Hematopoietic multipotent progenitor cell treated with erythropoietin and hydrocortisone succinate and interleukin-3 and kit ligand, for 17 days (in vitro differentiated cells): ENCODE measurements around the gene RFTN1.

ENCODE experiments used
- DNase-seq: peaks from one replicate; pipeline ENCODE4 v3.0.0-alpha.2; 2015; ENCODE audit warnings: low spot score

Gene RFTN1

DNA sequence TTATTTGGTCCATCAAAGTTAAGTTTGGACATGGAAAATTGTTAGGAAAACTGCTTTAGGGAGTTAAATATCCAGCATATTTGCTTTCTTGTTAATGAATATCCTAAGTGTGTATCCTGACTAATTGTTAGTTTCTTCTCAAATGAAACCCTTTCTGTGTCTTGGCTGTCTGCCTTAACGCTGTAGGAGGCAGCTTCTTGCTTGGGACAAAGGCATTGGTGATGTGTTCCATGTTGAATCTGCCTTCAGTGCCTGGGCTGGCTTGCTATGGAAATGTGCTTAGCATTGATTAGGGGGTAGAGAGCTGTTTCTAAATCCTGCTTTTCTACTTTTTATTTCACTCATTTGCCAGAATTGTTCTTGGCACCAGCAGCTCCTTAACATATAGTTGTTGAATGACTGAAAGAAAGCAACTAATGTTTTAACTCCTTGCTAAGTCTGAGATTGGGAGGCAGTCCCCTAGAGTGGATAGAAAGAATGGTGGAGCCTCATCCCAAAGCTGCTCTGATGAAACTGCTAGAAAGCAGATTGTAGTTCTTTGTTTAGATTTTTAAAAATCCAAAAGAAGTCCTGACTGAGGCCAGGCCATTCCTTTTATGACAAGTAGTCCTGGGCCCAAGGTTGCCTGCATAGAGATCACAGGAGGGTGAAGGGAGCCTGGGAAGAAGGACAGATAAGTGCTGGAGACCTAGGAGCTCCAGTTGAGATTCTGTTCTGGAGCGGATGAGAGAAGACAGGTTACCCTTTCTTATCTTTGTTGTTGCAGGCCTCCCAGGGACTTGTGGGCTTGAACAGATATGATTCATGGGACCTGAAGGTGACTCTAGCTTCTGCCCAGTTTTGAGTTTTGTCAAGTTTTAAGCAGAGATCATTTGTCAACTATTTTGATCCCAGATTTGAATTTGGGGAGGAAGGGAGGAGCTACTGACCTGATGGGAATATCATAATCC is 209.2 kb downstream of the RFTN1 start:
- DNase-seq: peak; percentile 61

DNA sequence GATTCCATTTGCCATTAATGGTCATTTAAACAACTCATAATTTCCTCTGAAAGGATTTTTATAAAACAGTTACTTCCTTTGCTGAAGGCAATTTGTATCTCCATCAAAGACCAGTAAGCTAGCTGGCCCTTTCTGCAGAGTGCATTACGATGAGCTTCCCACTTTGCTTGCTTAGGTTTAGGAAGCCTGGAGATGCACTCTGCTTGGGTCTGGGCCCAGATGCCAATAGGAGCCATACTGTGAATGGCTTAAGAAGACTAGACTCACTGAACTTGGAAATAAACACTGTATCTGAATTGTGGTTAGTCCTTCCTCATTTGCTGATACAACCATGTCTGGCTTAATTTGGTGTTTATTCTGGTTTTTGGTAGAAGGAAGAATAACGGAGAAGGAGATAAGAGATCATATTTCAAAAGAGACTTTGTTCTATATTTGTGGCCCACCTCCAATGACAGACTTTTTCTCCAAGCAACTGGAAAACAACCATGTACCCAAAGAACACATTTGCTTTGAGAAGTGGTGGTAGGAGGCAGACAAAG is 210.4 kb downstream of the RFTN1 start:
- no peak for DNase-seq

DNA sequence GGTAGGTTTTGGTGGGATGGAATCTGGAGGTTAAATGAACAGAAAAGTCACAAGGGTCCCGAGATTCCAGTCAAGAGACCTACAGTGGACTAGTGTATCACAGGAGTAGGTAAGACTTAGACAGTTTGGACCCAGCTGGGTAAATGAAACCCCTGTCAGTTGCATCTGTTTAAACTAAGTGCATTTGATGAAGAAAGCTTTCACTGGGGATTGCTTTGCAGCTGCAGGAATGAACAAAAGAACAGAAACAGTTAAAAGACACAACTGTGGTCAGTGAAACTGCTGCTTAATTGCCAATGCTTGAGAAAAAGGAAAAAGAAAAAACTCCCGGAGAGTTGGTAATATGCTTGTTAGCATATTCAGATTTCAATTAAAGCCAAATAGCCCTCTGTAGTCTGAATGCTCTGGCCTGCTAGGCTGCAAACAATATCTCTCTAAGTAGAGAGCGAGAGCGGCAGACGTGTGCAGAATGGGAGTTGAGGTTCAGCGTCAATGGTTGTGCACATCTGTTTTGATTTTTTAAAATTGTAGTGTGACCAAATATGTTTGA is 211.3 kb downstream of the RFTN1 start:
- DNase-seq: no peak

DNA sequence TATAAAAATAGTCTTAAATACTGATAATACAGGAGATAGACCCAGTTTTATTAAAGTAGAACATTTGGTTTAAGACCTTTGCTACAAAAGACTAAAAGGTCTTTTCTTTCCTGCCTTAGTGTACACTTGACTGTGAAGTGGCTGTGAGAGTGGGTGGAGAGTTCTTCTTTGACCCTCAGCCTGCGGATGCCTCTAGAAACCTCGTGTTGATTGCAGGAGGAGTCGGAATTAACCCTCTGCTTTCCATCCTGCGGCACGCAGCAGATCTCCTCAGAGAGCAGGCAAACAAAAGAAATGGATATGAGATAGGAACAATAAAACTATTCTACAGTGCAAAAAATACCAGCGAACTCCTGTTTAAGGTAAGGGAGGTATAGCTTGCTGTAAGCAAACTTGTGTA is 212.0 kb downstream of the RFTN1 start:
- no peak for DNase-seq

DNA sequence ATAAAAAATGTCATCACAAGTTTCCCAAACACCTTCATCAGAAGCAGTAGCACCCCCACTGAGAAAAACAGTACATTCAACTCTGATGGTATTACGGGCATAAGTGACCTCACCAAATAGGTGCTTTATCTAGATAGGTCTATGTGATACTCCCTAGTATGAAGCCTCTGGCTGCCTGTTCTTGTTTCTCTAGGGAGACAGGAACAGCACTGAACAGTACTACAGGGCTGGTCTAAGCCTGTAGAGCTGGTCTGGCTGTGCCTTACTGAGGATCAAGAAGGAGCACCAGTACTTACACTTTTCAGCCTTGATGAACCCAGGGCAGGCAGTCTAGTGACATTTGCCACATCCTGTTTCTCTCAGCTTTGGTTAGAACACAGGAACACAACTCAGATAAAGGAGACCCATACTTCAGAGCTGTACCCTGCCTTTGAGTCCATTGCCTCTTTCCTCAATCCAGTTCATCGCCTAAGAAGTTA is 212.6 kb downstream of the RFTN1 start:
- DNase-seq: no peak

DNA sequence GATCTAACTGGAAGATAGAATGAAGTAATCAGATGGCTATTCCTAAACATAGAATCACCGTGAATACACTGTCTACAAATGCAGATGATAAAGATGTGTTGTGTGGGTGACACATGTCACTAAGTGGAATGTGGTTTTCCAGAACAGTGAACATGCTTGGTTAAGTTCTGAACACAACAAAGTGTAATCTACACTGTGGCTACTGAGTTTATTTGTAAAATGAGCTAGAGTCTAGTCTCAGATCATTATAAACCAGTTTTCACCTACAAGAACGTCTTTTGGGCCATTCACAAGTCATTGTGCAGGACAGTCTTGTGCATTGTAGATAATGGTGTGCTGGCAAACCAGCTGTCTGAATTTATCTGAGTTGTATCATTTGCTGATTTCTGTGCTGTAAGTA is 213.2 kb downstream of the RFTN1 start:
- peak; percentile 14 for DNase-seq

DNA sequence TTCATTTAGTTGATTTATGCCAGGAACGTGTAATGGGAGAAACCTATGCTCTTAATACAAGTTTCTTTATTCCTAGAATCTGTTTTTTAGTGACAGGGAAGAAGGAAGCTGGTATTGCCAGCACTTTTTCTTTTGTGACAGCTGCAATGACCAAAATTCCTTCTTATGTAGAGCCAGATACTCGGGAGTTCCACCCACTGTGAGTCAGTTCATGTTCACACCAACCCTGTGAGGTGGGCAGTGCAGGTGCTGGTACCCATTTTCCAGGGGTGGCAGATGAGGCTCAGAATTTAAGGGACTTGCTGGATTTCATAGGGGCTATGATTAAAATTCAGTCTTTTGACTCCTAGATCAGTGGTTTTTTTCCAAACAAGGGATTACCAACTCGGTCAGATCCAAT is 213.8 kb downstream of the RFTN1 start:
- no peak for DNase-seq

DNA sequence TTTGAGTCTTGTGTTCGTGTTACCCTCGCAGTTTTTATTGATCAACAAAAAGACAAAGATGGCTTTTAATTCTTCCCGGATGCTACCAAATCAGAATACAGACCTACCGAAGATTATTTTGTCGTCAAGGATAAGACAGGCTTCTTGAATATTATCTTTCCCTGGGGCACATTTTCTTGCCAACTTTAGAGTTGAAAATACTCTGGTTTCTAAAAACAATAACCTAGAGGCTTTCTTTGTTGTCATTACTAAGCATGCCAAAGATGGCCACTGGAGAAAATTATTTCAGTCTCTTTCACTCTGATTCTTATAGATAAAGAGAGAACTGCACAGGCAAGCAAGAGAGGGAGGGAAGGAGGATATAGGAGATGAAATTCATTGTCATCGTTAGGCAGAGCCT is 214.6 kb downstream of the RFTN1 start:
- no peak for DNase-seq

DNA sequence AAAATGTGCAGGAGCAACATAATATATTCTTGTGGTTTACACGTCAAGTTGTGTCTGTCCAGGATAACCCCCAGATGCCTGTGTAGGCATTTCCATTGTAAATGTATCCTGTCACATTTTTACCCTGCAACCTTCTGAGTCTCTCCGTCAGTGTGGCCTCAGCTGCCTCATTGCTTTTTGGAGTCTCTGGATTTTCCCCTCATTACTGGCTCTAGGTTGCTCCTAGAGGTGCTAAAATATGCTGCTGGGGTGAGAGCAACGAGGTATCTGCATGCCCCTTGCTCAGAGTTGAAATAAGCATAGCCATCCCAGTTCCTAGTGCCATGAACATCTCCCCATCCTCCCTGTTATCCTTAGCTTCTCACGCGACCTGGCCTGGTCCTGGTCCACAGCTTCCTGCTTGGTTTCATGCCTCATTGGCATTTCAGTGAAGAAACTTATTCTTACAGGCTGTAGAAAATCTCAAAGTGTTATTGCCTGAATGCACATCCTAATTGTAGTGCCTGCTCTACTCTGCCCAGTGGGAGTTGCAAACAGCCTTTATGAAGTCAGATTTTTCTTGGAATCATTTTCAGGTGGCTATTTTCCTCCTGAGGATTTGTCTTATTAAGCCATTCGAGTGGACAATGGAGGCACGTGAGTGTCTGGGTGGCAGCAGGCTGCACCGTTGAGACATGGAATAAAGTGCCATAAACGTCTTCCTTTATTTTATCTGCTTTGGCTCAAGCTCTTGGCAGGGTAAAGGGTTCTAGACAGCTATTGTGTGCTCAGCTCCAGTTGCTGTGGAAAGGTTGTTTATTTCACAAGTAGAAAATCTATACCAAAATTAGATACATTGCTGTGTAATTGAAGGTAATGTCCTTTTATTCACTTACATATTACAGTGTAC is 215.3 kb downstream of the RFTN1 start:
- no peak for DNase-seq

DNA sequence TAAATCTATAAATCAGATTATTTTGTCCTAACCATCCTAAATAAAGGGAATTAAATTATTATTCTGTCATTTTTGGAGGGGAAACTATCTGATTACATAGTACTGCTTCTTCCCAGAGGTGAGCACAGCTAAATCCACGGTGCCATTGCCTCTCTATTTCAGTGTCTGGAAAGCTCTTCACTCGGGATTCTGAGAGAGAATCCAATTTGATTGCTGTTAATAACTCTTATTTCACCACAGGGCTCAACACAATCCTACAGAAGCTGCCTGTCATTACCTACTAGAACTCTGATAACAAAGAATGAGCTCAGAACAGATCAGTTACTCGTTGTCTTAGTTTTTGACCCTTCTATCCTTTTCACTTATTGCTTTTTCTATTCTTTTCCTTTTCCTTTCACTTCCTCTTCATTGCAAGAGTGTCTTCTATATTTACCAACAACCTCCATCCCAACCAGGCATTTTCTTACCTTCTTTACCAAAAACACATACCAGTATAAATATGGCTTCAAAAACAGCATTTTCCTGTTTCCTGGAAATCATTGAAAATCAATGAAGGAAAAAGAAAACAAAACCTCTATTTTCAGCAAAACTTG is 218.1 kb downstream of the RFTN1 start:
- DNase-seq: no peak

DNA sequence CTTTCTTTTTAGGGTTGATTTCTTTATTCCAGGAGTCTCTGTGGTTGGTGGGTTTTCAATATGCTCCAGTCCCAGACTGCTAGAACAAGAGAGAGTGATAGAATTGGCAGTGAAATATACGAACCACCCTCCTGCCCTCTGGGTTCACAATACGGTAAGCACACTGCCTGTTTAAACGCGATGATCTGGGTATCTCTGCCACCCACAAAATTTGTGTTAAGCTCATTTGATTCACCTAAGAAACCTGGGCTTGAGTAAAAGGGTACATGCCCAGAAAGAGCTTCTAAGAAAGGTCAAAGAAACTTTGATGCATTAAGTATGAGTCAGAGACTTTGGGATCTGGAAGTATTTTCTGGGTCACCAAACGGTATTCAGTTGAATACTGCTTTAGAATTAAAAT is 218.7 kb downstream of the RFTN1 start:
- DNase-seq: no peak

DNA sequence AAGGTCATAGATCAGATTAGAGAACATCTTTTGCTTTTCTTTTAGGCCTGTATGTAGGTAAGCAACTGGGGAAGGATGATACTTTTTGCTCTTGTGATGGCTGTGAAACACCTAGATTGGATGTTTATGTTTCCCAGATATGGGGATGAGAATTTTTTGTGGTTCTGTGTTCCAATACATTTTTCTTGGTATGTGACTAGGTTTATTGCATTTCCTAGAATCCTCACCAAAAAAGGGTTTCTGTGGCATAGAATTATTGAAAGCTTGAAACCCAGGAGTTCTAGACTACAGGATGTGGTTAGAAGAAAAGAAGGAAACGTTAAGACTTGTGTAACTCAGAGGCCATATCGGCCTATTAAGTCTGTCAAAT is 222.7 kb downstream of the RFTN1 start:
- no peak for DNase-seq

DNA sequence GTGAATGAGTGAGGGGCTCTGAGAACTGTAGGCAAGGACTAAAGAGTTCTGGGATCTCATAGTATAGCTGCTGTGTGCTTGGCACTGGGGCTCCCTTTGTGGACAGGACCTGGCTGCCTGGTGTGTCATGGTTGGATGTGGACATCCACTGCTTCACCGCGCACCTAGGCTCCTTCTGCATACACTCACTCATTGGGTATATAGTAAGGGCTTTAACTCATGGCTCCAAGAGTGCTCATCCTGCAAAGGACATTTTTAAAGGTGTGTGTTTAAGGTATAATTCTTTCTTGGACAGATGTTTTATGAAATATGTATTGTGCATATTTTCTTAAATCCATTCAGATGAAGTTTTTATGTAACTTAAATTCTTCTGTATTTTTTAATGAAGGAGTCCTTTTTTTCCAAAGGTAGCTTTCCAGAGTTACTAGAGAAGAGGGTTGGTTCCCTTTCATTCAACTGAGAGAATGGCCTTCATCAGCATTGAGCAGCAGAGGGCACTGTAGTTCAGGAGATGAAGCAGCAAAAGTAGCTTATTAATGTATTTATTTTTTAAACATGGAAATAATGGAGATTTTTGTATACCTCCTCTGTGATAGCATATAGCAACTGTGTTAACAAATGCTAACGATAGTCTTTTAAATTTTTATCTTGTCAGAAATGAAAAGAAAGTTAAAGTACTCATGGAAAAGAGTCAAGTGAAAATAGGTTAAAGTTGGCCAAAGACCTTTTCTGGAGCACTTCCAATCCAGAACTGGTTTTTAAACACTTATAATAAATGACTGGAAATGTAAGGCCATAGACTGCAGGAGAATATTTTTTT is 223.3 kb downstream of the RFTN1 start:
- peak; percentile 71 for DNase-seq

DNA sequence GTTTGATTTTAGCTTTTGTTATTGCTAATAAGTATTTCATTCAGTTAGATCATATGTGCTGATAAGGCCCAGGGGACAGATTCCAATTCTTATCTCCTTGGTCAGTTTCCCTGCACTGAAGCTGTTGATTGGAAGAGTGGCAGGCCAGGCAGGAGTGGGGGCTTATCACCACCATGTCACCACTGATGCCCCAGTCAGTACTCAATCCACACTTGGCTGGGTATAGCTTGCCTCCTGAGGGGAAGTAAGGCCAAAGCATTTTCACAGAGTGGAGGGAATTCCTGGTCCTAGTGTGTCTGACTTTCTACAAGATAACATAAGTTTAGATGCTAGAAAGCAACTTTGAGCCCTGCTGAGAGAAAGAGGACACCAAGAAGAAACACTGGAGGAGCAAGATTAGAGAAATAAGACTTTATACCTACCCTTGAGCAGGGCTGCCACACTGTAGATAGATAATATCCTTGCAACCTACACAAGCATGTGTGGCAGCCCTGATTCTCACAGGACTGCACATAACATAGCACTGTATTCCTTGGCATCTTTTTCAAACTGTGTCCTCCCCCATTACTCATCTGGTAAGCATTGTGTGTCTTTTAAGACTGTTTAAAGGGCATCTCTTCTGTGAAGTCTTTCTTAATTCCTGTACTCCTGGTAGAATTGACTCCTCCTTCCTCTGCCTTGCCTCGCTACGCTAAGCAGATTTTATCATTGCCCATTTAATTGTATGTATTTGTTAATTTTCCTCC is 224.2 kb downstream of the RFTN1 start:
- no peak for DNase-seq

DNA sequence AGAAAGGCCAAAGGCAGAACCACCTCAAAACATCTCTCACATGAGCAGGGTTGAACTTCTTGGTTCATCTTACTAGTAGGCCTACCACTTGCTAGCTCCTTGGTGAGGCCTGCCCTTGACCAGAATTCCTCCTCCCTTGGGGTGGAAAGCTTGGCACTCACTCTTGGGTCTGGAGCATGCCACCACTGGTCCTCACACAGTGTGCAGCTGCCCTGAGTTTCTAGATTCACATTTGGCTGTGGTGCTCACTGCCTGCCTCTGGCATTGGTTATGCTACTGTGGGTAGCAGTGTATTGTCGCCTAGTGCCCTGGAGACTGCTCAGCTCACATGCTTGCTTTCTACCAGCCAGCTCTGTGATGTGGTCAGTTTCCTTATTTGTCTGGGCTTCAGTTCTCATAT is 224.8 kb downstream of the RFTN1 start:
- no peak for DNase-seq

DNA sequence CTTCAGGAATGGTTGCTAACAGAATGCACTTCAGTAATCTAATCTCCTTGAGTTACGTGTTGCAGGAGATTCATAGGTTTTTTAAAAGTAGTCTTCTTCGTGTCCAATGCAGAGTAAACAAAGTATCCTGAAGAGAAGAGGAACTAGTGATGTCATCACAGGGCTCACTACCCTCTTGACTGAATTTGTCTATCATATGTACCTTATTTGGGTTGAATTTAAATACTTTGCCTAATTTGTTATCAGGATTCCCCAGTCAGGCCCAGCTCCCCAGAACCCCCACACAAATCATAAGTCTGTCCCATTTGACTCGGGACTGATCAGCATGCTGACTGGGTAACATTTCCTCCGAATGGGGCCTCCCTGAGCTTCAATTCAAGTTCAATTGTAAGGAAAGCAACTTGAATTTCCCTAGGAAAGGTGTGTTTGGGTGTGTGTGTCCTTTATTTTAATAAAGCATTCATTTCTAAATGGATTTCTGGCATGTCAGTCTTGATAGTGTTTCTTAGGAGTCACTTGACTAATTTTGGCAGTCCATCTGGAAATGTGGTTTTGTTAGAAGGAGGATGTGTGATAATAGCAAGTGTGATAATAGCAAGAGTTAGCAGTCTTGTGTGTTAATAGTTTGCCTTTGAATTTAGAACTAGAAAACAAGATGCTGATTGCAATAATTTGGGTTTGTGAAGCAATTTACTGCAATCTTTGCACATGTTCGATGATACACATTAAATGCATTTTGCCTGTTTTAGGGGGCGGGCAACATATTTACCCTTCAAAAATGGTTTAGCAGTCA is 226.6 kb downstream of the RFTN1 start:
- no peak for DNase-seq

DNA sequence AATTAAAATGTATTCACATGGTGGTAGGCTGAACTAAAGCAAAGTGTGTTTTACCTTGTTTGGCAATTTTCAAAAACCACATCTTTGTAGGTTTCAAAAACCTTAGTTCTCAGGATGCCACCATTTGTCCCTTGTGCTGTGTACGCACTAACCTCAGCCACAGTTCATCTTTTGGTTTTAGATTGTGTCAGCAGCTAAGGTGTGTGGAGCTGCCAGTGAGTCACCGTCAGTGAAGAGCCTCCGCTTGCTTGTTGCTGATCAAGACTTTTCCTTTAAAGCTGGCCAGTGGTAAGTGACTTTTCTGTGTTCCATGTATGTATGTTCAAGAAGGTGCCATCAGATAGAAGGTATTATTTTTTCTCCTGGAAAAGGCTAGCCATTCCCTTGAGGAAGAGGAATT is 227.3 kb downstream of the RFTN1 start:
- no peak for DNase-seq

DNA sequence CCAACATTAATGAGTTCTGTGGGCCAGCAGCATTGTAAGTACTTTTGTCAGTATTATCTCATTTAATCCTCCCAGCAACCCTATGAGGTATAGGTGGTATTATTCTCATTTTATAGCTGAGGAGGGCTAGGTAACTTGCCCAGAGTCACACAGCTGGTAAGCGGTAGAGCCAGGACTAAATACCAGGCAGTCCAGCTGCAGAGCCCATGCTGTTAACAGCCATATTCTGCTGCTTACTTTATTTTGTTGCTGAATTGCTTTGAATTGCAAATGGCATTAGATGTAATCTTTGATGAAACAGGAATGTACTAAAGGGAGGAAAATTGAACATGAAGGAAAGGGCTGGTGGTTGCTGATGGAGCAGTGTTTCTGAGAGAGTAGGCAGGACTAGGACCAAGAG is 228.9 kb downstream of the RFTN1 start:
- DNase-seq: no peak

DNA sequence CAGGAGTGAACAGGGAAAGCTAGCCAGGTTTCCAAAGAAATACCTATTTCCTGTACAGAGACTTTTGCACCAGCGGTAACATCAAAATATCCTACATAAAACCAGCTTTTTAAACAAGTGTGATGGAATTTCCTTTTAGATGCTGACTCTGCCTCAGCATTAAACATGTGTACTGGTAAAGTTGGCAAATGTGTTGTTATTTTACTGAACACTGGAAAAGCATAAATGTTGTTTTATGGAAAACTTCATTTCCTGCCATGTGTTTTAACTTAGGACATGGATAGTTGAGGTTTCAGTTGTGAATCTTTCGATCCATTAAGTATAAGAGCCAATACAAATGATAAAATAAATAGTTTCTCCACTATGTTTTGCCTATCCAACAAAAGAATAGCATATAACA is 232.8 kb downstream of the RFTN1 start:
- no peak for DNase-seq
